Astrocyte of the cerebellum (primary cell): ENCODE measurements around the gene MOV10L1.

Source experiments
- DNase-seq: peaks from one replicate; pipeline ENCODE4 v3.0.0-alpha.2; 2011; ENCODE audit warnings: low read depth
- H3K4me3 ChIP-seq: 2 replicates; pipeline ENCODE4 v1.5.1; 2011; ENCODE audit warnings: mild to moderate bottlenecking, low read depth, low read length, moderate library complexity
- in situ Hi-C: cut with HindIII; loops from 2 replicates; pipeline ENCODE4 v1.10.0; 2017; ENCODE audit warnings: low sequenced_read_pairs
- TF ChIP-seq, protein P1 (sequence below): IDR thresholded peaks from 2 replicates; pipeline ENCODE4 v1.5.1; 2012; ENCODE audit warnings: low read length, low read depth, moderate library complexity, mild to moderate bottlenecking; ENCODE audit errors: missing control alignments

Gene MOV10L1

DNA sequence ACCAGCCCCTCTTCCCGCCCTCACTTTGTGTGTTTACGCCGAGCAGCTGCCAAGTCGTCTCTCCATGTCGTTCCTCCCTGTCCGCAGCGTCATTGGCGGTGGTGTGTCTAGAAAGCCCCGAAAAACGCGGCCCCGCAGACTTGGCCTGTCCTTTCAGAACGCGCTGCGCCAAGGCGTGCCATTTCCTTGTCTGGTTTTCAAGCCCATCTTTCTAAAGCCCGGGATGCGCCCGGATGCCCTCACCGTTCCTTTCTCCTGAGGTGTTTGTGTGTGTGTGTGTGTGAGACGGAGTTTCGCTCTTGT is 557 bp downstream of the MOV10L1 start:
- H3K4me3 ChIP-seq = no peak overlapping the region
- TF ChIP-seq, protein P1, sequence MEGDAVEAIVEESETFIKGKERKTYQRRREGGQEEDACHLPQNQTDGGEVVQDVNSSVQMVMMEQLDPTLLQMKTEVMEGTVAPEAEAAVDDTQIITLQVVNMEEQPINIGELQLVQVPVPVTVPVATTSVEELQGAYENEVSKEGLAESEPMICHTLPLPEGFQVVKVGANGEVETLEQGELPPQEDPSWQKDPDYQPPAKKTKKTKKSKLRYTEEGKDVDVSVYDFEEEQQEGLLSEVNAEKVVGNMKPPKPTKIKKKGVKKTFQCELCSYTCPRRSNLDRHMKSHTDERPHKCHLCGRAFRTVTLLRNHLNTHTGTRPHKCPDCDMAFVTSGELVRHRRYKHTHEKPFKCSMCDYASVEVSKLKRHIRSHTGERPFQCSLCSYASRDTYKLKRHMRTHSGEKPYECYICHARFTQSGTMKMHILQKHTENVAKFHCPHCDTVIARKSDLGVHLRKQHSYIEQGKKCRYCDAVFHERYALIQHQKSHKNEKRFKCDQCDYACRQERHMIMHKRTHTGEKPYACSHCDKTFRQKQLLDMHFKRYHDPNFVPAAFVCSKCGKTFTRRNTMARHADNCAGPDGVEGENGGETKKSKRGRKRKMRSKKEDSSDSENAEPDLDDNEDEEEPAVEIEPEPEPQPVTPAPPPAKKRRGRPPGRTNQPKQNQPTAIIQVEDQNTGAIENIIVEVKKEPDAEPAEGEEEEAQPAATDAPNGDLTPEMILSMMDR = no peak
- no peak for DNase-seq
- in situ Hi-C loops = no loop called here

DNA sequence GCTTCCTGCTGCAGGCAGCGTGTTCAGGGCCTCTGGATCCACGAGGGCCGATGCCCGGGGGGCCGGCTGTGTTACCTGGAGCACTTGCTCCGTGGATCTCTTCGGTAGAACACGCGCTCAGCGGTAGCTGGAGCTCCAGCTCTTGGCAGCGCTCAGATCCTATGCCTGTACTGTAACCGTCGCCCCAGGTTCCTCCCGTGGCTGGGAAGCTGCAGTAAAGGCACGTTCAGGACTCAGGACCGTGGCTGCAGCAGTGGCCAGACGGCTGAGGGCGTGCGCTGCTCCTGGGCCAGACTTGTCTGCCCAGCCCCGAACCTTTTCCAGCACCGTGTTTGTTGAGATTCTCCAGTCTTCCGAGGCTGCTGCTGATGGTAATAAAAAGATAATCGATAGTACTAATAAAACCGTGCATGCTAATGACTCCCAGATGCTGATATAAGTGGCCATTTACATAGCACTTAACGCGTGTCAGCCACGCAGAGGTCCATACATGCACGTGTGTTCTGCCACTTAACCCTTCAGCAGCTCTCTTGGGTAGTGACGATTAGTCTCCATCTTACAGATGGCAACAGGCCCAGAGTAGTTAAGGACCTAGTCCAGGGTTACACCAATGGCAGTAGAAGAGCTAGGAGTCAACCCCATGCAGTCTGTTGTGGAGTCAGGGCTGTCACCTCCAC is 1.4 kb downstream of the MOV10L1 start:
- DNase-seq = no peak
- no peak overlapping the region for H3K4me3 ChIP-seq
- in situ Hi-C loops = no loop called here
- TF ChIP-seq, protein P1 = no peak

DNA sequence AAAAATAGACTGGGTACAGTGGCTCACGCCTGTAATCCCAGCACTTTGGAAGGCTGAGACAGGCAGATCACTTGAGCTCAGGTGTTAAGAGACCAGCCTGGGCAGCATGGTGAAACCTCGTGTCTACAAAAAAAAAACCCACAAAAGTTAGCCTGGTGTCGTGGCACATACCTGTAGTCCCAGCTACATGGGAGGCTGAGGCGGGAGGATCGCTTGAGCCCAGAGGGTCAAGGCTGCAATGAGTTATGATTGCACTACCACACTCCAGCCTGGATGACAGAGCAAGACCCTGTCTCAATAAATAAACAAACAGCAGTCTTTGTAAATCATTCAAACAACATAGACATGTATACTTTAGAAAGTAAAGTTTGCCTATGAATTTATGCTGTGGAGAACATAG is 2.5 kb downstream of the MOV10L1 start:
- in situ Hi-C loops = no loop called here
- no peak for DNase-seq
- TF ChIP-seq, protein P1 = no peak
- no peak overlapping the region for H3K4me3 ChIP-seq

DNA sequence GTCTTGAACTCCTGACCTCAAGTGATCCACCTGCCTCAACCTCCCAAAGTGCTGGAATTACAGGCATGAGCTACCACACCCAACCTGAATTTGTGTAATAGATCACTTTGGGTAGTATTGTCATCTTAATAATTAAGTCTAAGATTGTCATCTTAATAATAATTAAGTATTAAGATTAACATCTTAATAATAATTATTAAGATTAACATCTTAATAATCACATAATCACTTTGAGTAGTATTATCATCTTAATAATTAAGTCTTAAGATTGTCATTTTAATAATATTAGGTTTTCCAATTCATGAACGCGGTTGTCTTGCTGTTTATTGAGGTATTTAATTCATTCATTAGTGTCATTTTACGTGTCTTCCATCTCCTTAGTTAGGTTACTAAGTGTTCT is 8.2 kb downstream of the MOV10L1 start:
- no peak for DNase-seq
- in situ Hi-C loops = no loop called here
- TF ChIP-seq, protein P1 = no peak
- no peak overlapping the region for H3K4me3 ChIP-seq

DNA sequence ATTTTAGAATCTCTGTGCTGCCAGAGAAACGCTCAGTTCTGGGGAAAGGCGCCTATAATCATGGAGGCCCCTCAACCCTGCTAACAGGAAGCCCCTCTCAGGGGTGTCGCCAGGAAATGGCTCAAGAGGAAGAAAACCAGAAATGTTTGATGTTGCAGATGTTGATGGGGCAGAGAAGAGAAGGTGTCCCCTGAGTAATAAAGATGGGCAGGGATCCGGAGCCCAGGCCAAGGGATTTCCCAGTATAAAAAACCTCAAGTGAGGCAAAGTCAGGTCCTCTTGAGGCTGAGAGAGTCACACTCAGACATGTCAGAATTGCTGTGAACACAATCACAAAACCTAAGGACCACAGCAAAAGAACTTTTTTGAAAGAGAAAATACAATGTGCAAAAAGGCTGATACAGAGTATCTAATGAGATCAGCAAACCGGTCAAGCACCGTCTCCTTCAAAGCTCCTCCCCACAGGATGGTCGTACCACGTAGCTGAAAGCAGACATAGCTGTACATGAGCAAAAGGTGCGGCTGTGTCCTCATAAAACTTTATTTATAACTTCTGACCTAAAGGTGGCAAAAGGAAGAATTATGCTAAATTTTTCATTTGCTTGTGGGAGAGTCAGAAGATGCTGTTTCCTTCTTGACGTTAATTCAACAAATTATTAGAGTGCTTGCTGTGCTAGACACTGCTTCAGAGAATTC is 12.2 kb downstream of the MOV10L1 start:
- no peak overlapping the region for H3K4me3 ChIP-seq
- in situ Hi-C loops = no loop called here

DNA sequence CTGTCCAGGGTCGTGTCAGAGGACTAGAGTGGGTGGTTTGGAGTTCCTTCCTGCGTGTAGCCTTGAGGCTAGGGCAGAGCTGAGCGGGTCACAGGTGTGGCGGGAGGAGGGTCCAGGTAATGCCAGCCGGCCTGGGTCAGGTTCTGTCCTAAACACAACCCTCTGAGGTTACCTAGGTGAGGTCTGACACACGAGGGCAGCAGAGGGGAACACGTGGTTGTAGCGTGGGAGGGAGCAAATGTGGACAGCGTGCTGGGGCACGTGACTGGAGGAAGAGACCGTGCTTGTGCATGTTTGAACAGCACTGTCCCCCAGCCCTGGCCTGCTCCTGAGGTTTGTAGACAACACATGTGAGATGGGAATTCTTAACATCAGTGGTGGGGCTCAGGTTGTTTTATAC is 13.1 kb downstream of the MOV10L1 start:
- in situ Hi-C loops = no loop called here
- TF ChIP-seq, protein P1 = no peak
- no peak for DNase-seq
- H3K4me3 ChIP-seq = no peak overlapping the region

More for the DNA sequence above, 12.2 kb downstream of the MOV10L1 start:
- no peak for DNase-seq
- TF ChIP-seq, protein P1 = no peak
